ENCODE results near the gene THAP8. TPM values are rescaled to one million over a fixed set of nuclear protein-coding genes. Genes with fewer than 3 reads are reported as not detected.

Gene THAP8
- total RNA-seq, 1 experiment from 2014 or later = 0.95 TPM

- Histone ChIP-seq H3K9me2 (replicated peaks; ENCODE audit: low read length) (no peaks in the 10 kb centered on the region), H3F3A (ENCODE audit: low read length, unreplicated experiment) (no peaks in the 10 kb centered on the region), H3K9ac (ENCODE audit: low read length) (no peak overlapping the region), H3K27ac (ENCODE audit: low read length) (no peak overlapping the region), H3K9me3 (ENCODE audit: low read length) (no peaks in the 10 kb centered on the region), H3K79me2 (ENCODE audit: low read length) (peaks cover 27% of the 10 kb centered on the region), H3K4me1 (ENCODE audit: insufficient read depth, low read length) (peaks cover 7% of the 10 kb centered on the region), H3K4me3 (ENCODE audit: low read length) (no peak overlapping the region), H3K27me3 (ENCODE audit: low read length) (no peaks in the 10 kb centered on the region), H4K20me1 (ENCODE audit: low read length) (no peaks in the 10 kb centered on the region), H2AFZ (ENCODE audit: low read length) (no peak overlapping the region), H3K4me2 (ENCODE audit: low read length) (no peak overlapping the region), H3K36me3 (ENCODE audit: low read depth, low read length) (no peaks in the 10 kb centered on the region; the same call in 1 of the 2 replicates)
- no TSS peak for BruUV-seq (replicated peaks)
- ATAC-seq (no peak), DNase-seq (no peak)
- CTCF ChIA-PET = no interaction called here
- POLR2A ChIA-PET (ENCODE audit: unreplicated experiment) = no interaction called here
- no peak for TF ChIP-seq EZH2 (IDR thresholded peaks at IDR 0.05; ENCODE audit: low read length, unreplicated experiment)
- no peak for TF ChIP-seq CTCF (conservative IDR thresholded peaks at IDR 0.05; ENCODE audit: low read depth, low read length)
- no peak for TF ChIP-seq EZH2phosphoT487 (IDR thresholded peaks at IDR 0.05; ENCODE audit: borderline replicate concordance, low read length)
- intact Hi-C loops (cut with micrococcal nuclease) = no loop called here
These were observed 60.9 kb downstream of the THAP8 start for GRCh38 chr19:35992907-35993765.

GRCh38 chr19:35991731-35992450 lies 62.2 kb downstream of the THAP8 start:
- no peak overlapping the region for H3K27ac ChIP-seq (ENCODE audit: low read length)
- H3K4me3 ChIP-seq (ENCODE audit: low read length) = no peak overlapping the region
- ATAC-seq (no peak), DNase-seq (no peak)
- no peaks in the 10 kb centered on the region for H3K9me2 ChIP-seq (replicated peaks; ENCODE audit: low read length)
- no peak overlapping the region for H3K4me2 ChIP-seq (ENCODE audit: low read length)
- no peaks in the 10 kb centered on the region for H4K20me1 ChIP-seq (ENCODE audit: low read length)
- H2AFZ ChIP-seq (ENCODE audit: low read length) = no peak overlapping the region
- ChIA-PET POLR2A (ENCODE audit: unreplicated experiment) (no interaction called here), CTCF (no interaction called here)
- H3K27me3 ChIP-seq (ENCODE audit: low read length) = no peaks in the 10 kb centered on the region
- no peak for TF ChIP-seq CTCF (conservative IDR thresholded peaks at IDR 0.05; ENCODE audit: low read depth, low read length)
- no peak for TF ChIP-seq EZH2 (IDR thresholded peaks at IDR 0.05; ENCODE audit: low read length, unreplicated experiment)
- no peak for TF ChIP-seq EZH2phosphoT487 (IDR thresholded peaks at IDR 0.05; ENCODE audit: borderline replicate concordance, low read length)
- no peaks in the 10 kb centered on the region for H3F3A ChIP-seq (ENCODE audit: low read length, unreplicated experiment)
- peaks cover 7% of the 10 kb centered on the region for H3K4me1 ChIP-seq (ENCODE audit: insufficient read depth, low read length)
- H3K9ac ChIP-seq (ENCODE audit: low read length) = no peak overlapping the region
- no TSS peak for BruUV-seq (replicated peaks)
- no peaks in the 10 kb centered on the region for H3K36me3 ChIP-seq (ENCODE audit: low read depth, low read length)
- no peaks in the 10 kb centered on the region for H3K9me3 ChIP-seq (ENCODE audit: low read length)
- intact Hi-C loops (cut with micrococcal nuclease) = no loop called here
- peaks cover 19% of the 10 kb centered on the region for H3K79me2 ChIP-seq (ENCODE audit: low read length)

Data from PC-3 (cell line).